ENCODE results near the gene MUC12.

Gene MUC12

DNA sequence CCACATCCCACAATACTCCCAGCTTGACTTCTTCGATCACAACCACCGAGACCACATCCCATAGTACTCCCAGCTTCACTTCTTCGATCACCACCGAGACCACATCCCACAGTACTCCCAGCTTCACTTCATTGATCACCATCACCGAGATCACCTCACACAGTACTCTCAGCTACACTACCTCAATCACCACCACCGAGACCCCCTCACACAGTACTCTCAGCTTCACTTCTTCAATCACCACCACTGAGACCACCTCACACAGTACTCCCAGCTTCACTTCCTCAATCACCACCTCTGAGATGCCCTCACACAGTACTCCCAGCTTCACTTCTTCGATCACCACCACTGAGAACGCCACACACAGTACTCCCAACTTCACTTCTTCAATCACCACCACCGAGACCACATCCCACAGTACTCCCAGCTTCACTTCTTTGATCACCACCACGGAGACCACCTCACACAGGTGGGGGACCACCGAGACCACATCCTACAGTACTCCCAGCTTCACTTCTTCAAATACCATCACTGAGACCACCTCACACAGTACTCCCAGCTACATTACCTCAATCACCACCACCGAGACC, 11.4 kb upstream of the MUC12 start:
- Histone ChIP-seq H3K4me3 (ENCODE audit: extremely low read depth, insufficient read depth, low read length, poor library complexity, severe bottlenecking) (no peak overlapping the region), H3K9me3 (ENCODE audit: control insufficient read depth, low read length) (peaks cover 4% of the 10 kb centered on the region), H3K27ac (ENCODE audit: low read depth, low read length, severe bottlenecking) (no peak overlapping the region), H3K4me1 (ENCODE audit: control insufficient read depth, insufficient read depth, low read length, poor library complexity, severe bottlenecking) (no peaks in the 10 kb centered on the region), H3K36me3 (ENCODE audit: control insufficient read depth, insufficient read depth, low read length) (no peaks in the 10 kb centered on the region)
- 63 to 70% methylated on average over 10 to 12 of the region's 12 CpGs for WGBS, 2 experiments (ENCODE audit: insufficient coverage in 2 of 2)

DNA sequence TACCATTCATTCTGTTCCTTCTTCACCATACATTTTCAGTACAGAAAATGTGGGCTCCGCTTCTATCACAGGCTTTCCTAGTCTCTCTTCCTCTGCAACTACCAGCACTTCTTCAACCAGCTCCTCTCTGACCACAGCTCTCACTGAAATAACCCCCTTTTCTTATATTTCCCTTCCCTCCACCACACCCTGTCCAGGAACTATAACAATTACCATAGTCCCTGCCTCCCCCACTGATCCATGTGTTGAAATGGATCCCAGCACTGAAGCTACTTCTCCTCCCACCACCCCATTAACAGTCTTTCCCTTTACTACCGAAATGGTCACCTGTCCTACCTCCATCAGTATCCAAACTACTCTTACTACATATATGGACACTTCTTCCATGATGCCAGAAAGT, 9.5 kb upstream of the MUC12 start:
- Histone ChIP-seq H3K27ac (ENCODE audit: low read depth, low read length, severe bottlenecking) (no peak overlapping the region), H3K9me3 (ENCODE audit: control insufficient read depth, low read length) (peaks cover 4% of the 10 kb centered on the region), H3K36me3 (ENCODE audit: control insufficient read depth, insufficient read depth, low read length) (no peaks in the 10 kb centered on the region), H3K4me1 (ENCODE audit: control insufficient read depth, insufficient read depth, low read length, poor library complexity, severe bottlenecking) (no peaks in the 10 kb centered on the region), H3K4me3 (ENCODE audit: extremely low read depth, insufficient read depth, low read length, poor library complexity, severe bottlenecking) (no peak overlapping the region)
- 65% methylated on average over 2 of the region's 2 CpGs for WGBS, 2 experiments (ENCODE audit: insufficient coverage in 2 of 2)

DNA sequence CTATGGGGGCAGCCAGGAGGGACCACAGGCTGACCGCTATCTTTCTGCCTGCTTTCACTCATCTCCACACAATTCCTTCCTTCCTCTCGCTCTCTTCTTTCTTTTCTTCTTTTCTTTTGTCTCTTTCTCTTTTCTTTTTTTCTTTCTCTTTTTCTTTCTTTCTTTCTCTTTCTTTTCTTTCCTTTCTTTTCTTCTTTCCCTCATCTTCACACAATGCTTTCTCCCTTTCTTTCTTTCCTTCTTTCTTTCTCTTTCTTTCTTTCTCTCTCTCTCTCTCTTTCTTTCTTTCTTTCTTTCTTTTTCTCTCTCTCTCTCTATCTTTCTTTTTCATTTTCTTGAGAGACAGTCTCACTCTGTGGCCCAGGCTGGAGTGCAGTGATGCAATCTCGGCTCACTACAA, 6.8 kb upstream of the MUC12 start:
- Histone ChIP-seq H3K36me3 (ENCODE audit: control insufficient read depth, insufficient read depth, low read length) (no peaks in the 10 kb centered on the region), H3K4me1 (ENCODE audit: control insufficient read depth, insufficient read depth, low read length, poor library complexity, severe bottlenecking) (peaks cover 6% of the 10 kb centered on the region), H3K4me3 (ENCODE audit: extremely low read depth, insufficient read depth, low read length, poor library complexity, severe bottlenecking) (no peak overlapping the region), H3K9me3 (ENCODE audit: control insufficient read depth, low read length) (peaks cover 4% of the 10 kb centered on the region), H3K27ac (ENCODE audit: low read depth, low read length, severe bottlenecking) (no peak overlapping the region)
- WGBS, 2 experiments (ENCODE audit: insufficient coverage in 2 of 2), result 92 to 94% methylated on average over 3 of the region's 3 CpGs

DNA sequence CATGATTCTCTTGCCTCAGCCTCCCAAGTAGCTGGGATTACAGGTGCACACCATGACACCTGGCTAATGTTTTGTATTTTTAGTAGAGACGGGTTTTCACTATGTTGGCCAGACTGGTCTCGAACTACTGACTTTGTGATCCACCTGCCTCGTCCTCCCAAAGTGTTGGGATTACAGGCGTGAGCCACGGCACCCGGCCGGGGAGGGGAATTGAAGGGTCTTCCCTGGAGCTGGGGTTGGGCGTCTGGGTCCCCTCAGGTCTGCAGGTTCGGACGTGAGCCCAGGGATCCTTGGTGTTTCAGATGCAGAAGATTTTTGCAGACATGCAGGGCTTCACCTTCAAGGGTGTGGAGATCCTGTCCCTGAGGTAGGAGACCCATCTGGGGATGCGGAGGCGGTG, 6.0 kb upstream of the MUC12 start:
- WGBS, 2 experiments (ENCODE audit: insufficient coverage in 2 of 2), result 84 to 85% methylated on average over 9 to 10 of the region's 12 CpGs
- Histone ChIP-seq H3K4me3 (ENCODE audit: extremely low read depth, insufficient read depth, low read length, poor library complexity, severe bottlenecking) (no peak overlapping the region), H3K9me3 (ENCODE audit: control insufficient read depth, low read length) (no peaks in the 10 kb centered on the region), H3K27ac (ENCODE audit: low read depth, low read length, severe bottlenecking) (no peak overlapping the region), H3K4me1 (ENCODE audit: control insufficient read depth, insufficient read depth, low read length, poor library complexity, severe bottlenecking) (peaks cover 6% of the 10 kb centered on the region), H3K36me3 (ENCODE audit: control insufficient read depth, insufficient read depth, low read length) (no peaks in the 10 kb centered on the region)

DNA sequence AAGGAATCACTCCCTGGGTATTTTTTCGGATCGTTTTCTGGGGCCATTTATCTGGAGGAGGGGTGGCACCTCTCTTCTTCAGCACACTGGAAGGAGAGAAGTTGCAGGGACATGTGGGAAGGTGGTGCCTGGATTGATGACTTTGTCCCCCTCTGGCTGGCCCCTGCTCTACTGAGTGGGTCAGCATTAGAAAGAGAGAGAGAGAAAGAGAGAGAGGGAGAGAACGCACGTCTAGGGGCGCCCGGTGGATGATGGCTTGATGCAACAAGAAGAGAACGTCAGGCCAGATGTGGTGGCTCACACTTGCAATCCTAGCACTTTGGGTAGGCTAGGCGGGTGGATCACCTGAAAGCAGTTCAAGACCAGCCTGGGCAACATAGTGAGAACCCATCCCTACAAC, 5.5 kb upstream of the MUC12 start:
- H3K4me1 ChIP-seq (ENCODE audit: control insufficient read depth, insufficient read depth, low read length, poor library complexity, severe bottlenecking), result peaks cover 6% of the 10 kb centered on the region
- no peak overlapping the region for H3K27ac ChIP-seq (ENCODE audit: low read depth, low read length, severe bottlenecking)
- no peaks in the 10 kb centered on the region for H3K36me3 ChIP-seq (ENCODE audit: control insufficient read depth, insufficient read depth, low read length)
- no peak overlapping the region for H3K4me3 ChIP-seq (ENCODE audit: extremely low read depth, insufficient read depth, low read length, poor library complexity, severe bottlenecking)
- WGBS, 2 experiments (ENCODE audit: insufficient coverage in 2 of 2), result 80 to 86% methylated on average over 7 to 8 of the region's 8 CpGs
- no peaks in the 10 kb centered on the region for H3K9me3 ChIP-seq (ENCODE audit: control insufficient read depth, low read length)

DNA sequence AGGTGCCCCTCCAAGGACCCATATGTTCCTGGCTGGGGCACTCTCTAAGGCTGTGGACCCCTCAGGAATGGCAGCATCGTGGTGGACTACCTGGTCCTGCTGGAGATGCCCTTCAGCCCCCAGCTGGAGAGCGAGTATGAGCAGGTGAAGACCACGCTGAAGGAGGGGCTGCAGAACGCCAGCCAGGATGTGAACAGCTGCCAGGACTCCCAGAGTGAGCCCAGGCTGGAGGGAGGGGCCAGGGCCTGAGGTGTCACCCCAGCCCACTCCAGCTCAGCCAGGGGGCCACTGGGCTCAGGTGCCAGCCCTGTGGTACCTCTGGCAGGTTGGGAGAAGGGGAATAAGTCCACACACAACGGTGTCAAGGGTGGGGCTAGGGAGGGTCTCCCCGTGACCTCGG, 4.7 kb upstream of the MUC12 start:
- H3K4me3 ChIP-seq (ENCODE audit: extremely low read depth, insufficient read depth, low read length, poor library complexity, severe bottlenecking), result no peak overlapping the region
- H3K9me3 ChIP-seq (ENCODE audit: control insufficient read depth, low read length), result no peaks in the 10 kb centered on the region
- H3K27ac ChIP-seq (ENCODE audit: low read depth, low read length, severe bottlenecking), result no peak overlapping the region
- H3K4me1 ChIP-seq (ENCODE audit: control insufficient read depth, insufficient read depth, low read length, poor library complexity, severe bottlenecking), result peaks cover 6% of the 10 kb centered on the region
- WGBS, 2 experiments (ENCODE audit: insufficient coverage in 2 of 2), result 73 to 75% methylated on average over 7 of the region's 7 CpGs
- no peaks in the 10 kb centered on the region for H3K36me3 ChIP-seq (ENCODE audit: control insufficient read depth, insufficient read depth, low read length)

DNA sequence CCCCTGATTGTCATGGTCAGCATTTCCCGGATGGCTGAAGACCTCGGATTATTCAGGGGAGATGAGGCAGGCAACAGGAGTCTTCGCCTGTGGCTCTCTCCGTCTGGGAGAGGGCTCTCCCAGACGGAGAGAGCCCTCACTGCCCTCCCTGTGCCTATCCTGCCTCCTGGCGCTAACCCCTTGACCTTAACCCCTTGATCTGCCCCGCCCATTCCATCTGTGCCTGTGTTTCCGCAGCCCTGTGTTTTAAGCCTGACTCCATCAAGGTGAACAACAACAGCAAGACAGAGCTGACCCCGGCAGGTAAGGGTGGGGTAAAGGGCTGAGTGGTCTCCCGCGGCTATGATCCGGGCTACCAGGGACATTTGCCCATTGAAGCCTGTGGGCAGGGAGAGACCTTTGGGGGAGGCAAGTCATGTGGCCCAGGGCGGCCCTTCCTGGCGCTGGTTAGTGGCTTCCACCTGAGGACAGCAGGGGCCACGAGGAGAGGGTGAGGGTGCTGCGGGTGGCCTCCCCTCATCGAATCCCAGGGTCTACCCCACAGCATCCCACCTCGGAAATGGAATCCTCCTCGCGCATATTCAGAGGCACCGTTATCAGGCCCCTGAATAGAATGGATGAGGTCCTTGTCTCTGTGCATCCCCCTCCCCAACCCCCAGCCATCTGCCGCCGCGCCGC, 4.2 kb upstream of the MUC12 start:
- H3K9me3 ChIP-seq (ENCODE audit: control insufficient read depth, low read length), result no peaks in the 10 kb centered on the region
- 30 to 33% methylated on average over 23 to 24 of the region's 25 CpGs for WGBS, 2 experiments (ENCODE audit: insufficient coverage in 2 of 2)
- H3K4me1 ChIP-seq (ENCODE audit: control insufficient read depth, insufficient read depth, low read length, poor library complexity, severe bottlenecking), result peaks cover 6% of the 10 kb centered on the region
- H3K36me3 ChIP-seq (ENCODE audit: control insufficient read depth, insufficient read depth, low read length), result no peaks in the 10 kb centered on the region
- peak overlapping the region; percentile 34 for H3K4me3 ChIP-seq (ENCODE audit: extremely low read depth, insufficient read depth, low read length, poor library complexity, severe bottlenecking)
- no peak overlapping the region for H3K27ac ChIP-seq (ENCODE audit: low read depth, low read length, severe bottlenecking)

DNA sequence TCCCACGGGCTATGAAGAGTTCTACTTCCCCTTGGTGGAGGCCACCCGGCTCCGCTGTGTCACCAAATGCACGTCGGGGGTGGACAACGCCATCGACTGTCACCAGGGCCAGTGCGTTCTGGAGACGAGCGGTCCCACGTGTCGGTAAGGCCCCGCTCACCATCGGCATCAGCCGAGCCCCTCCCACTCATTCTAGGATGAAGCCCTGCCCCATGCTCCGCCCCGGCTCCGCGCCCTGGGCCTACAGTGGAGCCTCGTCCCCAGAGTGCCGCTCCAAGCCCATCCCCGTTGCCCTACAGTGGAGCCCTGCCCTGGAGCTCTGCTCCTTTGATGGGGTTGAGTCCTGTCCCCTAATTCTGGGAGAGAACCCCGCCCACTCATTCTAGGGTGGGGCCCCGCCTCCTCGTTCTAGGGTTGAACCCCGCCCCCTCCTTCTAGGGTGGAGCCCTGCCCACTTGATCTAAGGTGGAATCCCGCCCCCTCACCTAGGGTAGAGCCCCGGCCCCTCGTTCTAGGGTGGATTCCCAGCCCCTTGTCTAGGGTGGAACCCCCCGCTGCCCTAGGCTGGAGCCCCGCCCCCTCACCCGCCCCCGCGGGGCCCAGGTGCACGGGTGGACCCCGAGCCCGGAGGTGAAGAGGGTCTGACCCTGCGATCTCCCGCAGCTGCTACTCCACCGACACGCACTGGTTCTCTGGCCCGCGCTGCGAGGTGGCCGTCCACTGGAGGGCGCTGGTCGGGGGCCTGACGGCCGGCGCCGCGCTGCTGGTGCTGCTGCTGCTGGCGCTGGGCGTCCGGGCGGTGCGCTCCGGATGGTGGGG, 3.4 kb upstream of the MUC12 start:
- H3K9me3 ChIP-seq (ENCODE audit: control insufficient read depth, low read length), result no peaks in the 10 kb centered on the region
- H3K36me3 ChIP-seq (ENCODE audit: control insufficient read depth, insufficient read depth, low read length), result no peaks in the 10 kb centered on the region
- H3K4me3 ChIP-seq (ENCODE audit: extremely low read depth, insufficient read depth, low read length, poor library complexity, severe bottlenecking), result peak overlapping the region; percentile 34
- no peak overlapping the region for H3K27ac ChIP-seq (ENCODE audit: low read depth, low read length, severe bottlenecking)
- 1 to 2% methylated on average over 54 to 57 of the region's 58 CpGs for WGBS, 2 experiments (ENCODE audit: insufficient coverage in 2 of 2)
- peaks cover 6% of the 10 kb centered on the region for H3K4me1 ChIP-seq (ENCODE audit: control insufficient read depth, insufficient read depth, low read length, poor library complexity, severe bottlenecking)

DNA sequence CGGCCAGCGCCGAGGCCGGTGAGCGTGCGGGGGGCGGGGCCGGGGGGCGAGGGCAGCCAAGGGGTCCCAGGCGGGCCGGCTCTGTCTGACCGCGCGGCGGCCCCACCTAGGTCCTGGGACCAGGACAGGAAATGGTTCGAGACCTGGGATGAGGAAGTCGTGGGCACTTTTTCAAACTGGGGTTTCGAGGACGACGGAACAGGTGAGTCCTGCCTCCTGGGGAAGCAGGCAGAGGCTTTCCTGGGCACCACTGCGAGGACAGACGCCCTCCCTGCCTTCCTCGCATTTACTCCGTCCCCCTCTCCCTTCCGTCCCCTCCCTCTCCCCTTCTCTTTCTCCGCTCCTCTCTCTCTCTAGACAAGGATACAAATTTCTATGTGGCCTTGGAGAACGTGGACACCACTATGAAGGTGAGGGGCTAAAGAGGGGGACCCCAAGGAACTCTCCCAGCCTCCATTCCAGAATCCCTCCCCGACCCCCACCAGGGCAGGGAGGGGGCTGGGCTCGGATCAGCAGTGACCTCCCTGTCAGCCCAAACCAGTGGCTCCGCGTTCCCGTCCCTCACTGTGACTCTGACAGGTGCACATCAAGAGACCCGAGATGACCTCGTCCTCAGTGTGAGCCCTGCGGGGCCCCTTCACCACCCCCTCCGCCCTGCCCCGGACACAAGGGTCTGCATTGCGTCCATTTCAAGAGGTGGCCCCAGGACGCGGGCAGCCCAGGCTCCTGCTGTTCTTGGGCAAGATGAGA, 2.6 kb upstream of the MUC12 start:
- Histone ChIP-seq H3K4me3 (ENCODE audit: extremely low read depth, insufficient read depth, low read length, poor library complexity, severe bottlenecking) (peak overlapping the region; percentile 34), H3K9me3 (ENCODE audit: control insufficient read depth, low read length) (no peaks in the 10 kb centered on the region), H3K4me1 (ENCODE audit: control insufficient read depth, insufficient read depth, low read length, poor library complexity, severe bottlenecking) (peaks cover 6% of the 10 kb centered on the region), H3K27ac (ENCODE audit: low read depth, low read length, severe bottlenecking) (no peak overlapping the region), H3K36me3 (ENCODE audit: control insufficient read depth, insufficient read depth, low read length) (no peaks in the 10 kb centered on the region)
- WGBS, 2 experiments (ENCODE audit: insufficient coverage in 2 of 2), result 15% methylated on average over 36 to 39 of the region's 40 CpGs

DNA sequence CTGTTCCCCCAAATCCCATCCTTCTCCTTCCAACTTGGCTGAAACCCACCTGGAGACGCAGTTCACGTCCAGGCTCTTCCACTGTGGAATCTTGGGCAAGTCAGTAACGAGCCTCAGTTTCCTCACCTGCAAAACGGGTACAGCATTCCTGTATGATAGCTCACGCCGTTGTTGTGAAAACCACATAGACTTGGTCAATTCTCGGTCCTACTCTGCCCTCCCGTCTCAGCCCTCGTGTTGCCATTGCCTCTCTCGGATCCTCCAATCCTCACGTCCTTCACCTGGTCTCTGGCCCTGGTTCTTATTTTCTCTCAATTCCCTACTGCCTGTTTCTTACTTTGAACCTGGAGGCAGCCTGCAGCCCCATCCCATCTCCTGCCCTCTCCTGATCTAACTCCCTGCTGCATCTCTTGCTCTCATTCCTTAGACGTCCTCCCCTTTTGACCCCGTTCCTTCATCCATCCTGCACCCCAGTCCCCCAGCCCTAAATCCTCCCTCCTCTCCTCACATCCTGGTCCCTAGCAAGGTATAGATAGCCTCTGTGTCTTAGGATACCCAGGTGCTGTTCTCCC, 2.0 kb upstream of the MUC12 start:
- 55 to 57% methylated on average over 13 of the region's 13 CpGs for WGBS, 2 experiments (ENCODE audit: insufficient coverage in 2 of 2)
- H3K4me3 ChIP-seq (ENCODE audit: extremely low read depth, insufficient read depth, low read length, poor library complexity, severe bottlenecking), result no peak overlapping the region
- H3K9me3 ChIP-seq (ENCODE audit: control insufficient read depth, low read length), result no peaks in the 10 kb centered on the region
- no peak overlapping the region for H3K27ac ChIP-seq (ENCODE audit: low read depth, low read length, severe bottlenecking)
- no peaks in the 10 kb centered on the region for H3K36me3 ChIP-seq (ENCODE audit: control insufficient read depth, insufficient read depth, low read length)
- peaks cover 6% of the 10 kb centered on the region for H3K4me1 ChIP-seq (ENCODE audit: control insufficient read depth, insufficient read depth, low read length, poor library complexity, severe bottlenecking)

All from mesodermal cell (in vitro differentiated cells).